Fibroblast of lung (primary cell): ENCODE results near the gene IL26. TPM values are rescaled to one million over a fixed set of nuclear protein-coding genes. Genes with fewer than 3 reads are reported as not detected.

Experiments used
- DNase-seq, 2 donors: peaks; one replicate each; pipeline versions ENCODE4 v3.0.0 to v3.0.0-alpha.2; 2010; ENCODE audit warnings: low read depth in 2 of 2
- H2AFZ ChIP-seq: 2 replicates; pipeline ENCODE4 v1.5.1; 2012; ENCODE audit warnings: low read length, control low read depth, inconsistent platforms
- H3K27ac ChIP-seq: 2 replicates; pipeline ENCODE4 v1.5.1; 2011; ENCODE audit warnings: low read length, control low read depth; ENCODE audit not compliant: insufficient read depth
- H3K27me3 ChIP-seq: 2 replicates; pipeline ENCODE4 v1.5.1; 2011; ENCODE audit warnings: mild to moderate bottlenecking, low read length; ENCODE audit not compliant: control insufficient read depth, insufficient read depth
- H3K36me3 ChIP-seq: 2 replicates; pipeline ENCODE4 v1.5.1; 2011; ENCODE audit warnings: low read length; ENCODE audit not compliant: control insufficient read depth, insufficient read depth
- H3K4me1 ChIP-seq: 2 replicates; pipeline ENCODE4 v1.5.1; 2011; ENCODE audit warnings: low read length; ENCODE audit not compliant: control insufficient read depth, insufficient read depth; ENCODE audit errors: extremely low read depth
- H3K4me2 ChIP-seq: 2 replicates; pipeline ENCODE4 v1.5.1; 2011; ENCODE audit warnings: low read length, control low read depth; ENCODE audit not compliant: insufficient read depth; ENCODE audit errors: extremely low read depth
- H3K4me3 ChIP-seq, 4 experiments: fragments of 200-600 bp in 1 of 4; sonication (generic) in 1 of 4; replicated peaks in 1 of 4; 2 replicates each; pipeline ENCODE4 v1.5.1; 2011 to 2016; ENCODE audit warnings: low read length in 4 of 4, low read depth in 3 of 4, mild to moderate bottlenecking in 3 of 4, control low read depth in 2 of 4, inconsistent platforms in 1 of 4, mixed read lengths in 1 of 4; ENCODE audit not compliant: insufficient read depth in 1 of 4; ENCODE audit errors: control extremely low read depth in 1 of 4
- H3K79me2 ChIP-seq: 2 replicates; pipeline ENCODE4 v1.5.1; 2012; ENCODE audit warnings: mild to moderate bottlenecking, low read length, inconsistent platforms; ENCODE audit not compliant: control insufficient read depth, insufficient read depth
- H3K9ac ChIP-seq: 2 replicates; pipeline ENCODE4 v1.5.1; 2011; ENCODE audit warnings: mild to moderate bottlenecking, low read length, control low read depth; ENCODE audit not compliant: insufficient read depth
- H3K9me3 ChIP-seq: 2 replicates; pipeline ENCODE4 v1.5.1; 2012; ENCODE audit warnings: low read depth, low read length; ENCODE audit not compliant: control insufficient read depth, insufficient read depth
- H4K20me1 ChIP-seq: 2 replicates; pipeline ENCODE4 v1.5.1; 2011; ENCODE audit warnings: low read length; ENCODE audit not compliant: control insufficient read depth, insufficient read depth; ENCODE audit errors: extremely low read depth
- CTCF ChIP-seq, 2 donors: IDR thresholded peaks in 1 of 2; conservative IDR thresholded peaks in 1 of 2; 1 replicate in 1 of 2; 2 replicates in 1 of 2; pipeline ENCODE4 v1.5.1; 2011 to 2012; ENCODE audit warnings: low read length in 2 of 2, control low read depth in 1 of 2, inconsistent platforms in 1 of 2, low read depth in 1 of 2, mild to moderate bottlenecking in 1 of 2
- EZH2 ChIP-seq: IDR thresholded peaks from 2 replicates; pipeline ENCODE4 v1.5.1; 2012; ENCODE audit warnings: low read length, control low read depth, mild to moderate bottlenecking; ENCODE audit errors: missing control alignments
- polyA plus RNA-seq, 2 donors: library from polyadenylated mRNA; depleted of rRNA in 1 of 2; stranded (reverse) in 1 of 2; unstranded in 1 of 2; fragments of >200 nt; gene quantifications; 2 replicates each; pipeline ENCODE4 v1.2.1, GENCODE V29; 2011 to 2012; ENCODE audit warnings: missing spikeins in 1 of 2
- total RNA-seq: library from RNA; depleted of rRNA; stranded (reverse); fragments of >200 nt; gene quantifications from 2 replicates; pipeline ENCODE4 v1.2.1, GENCODE V29; 2014

Gene IL26
- total and polyA plus RNA-seq, 2 donors (not counting 1 experiment from before 2014, with no cell fraction given) = not detected

- H3K27me3 ChIP-seq = no peaks in the 10 kb centered on the region
- H3K4me2 ChIP-seq = no peak overlapping the region
- H3K79me2 ChIP-seq = no peaks in the 10 kb centered on the region
- H2AFZ ChIP-seq = no peak overlapping the region
- TF ChIP-seq EZH2 (no peak), CTCF (conservative IDR thresholded peaks at IDR 0.05 in 1 of 2, IDR thresholded peaks at IDR 0.05 in 1 of 2; ENCODE audit: low read depth in 1 of 2, low read length in 2 of 2) (no peak)
- H3K4me1 ChIP-seq = no peaks in the 10 kb centered on the region
- H3K9ac ChIP-seq = no peak overlapping the region
- DNase-seq = no peak
- H3K36me3 ChIP-seq = no peaks in the 10 kb centered on the region
- H3K9me3 ChIP-seq = no peaks in the 10 kb centered on the region
- no peaks in the 10 kb centered on the region for H4K20me1 ChIP-seq
- no peak overlapping the region for H3K27ac ChIP-seq
- no peak overlapping the region for H3K4me3 ChIP-seq
These were observed 51.8 kb downstream of the IL26 start for GRCh38 chr12:68173792-68174191.

- H3K9me3 ChIP-seq = no peaks in the 10 kb centered on the region
- H3K4me2 ChIP-seq = no peak overlapping the region
- no peaks in the 10 kb centered on the region for H3K79me2 ChIP-seq
- H3K4me3 ChIP-seq = no peak overlapping the region
- no peak overlapping the region for H2AFZ ChIP-seq
- DNase-seq = no peak
- no peak for TF ChIP-seq EZH2
- TF ChIP-seq CTCF (conservative IDR thresholded peaks at IDR 0.05 in 1 of 2, IDR thresholded peaks at IDR 0.05 in 1 of 2; ENCODE audit: low read depth in 1 of 2, low read length in 2 of 2) = no peak
- no peak overlapping the region for H3K9ac ChIP-seq
- H4K20me1 ChIP-seq = no peaks in the 10 kb centered on the region
- no peaks in the 10 kb centered on the region for H3K36me3 ChIP-seq
- no peaks in the 10 kb centered on the region for H3K4me1 ChIP-seq
- no peak overlapping the region for H3K27ac ChIP-seq
- no peaks in the 10 kb centered on the region for H3K27me3 ChIP-seq
These were observed 54.9 kb downstream of the IL26 start for GRCh38 chr12:68170726-68171125.

GRCh38 chr12:68169213-68169889 is 56.3 kb downstream of the IL26 start:
- Histone ChIP-seq H4K20me1 (no peaks in the 10 kb centered on the region), H3K27ac (no peak overlapping the region), H3K79me2 (no peaks in the 10 kb centered on the region), H3K4me1 (no peaks in the 10 kb centered on the region), H3K9me3 (no peaks in the 10 kb centered on the region), H3K36me3 (no peaks in the 10 kb centered on the region), H3K9ac (no peak overlapping the region), H3K4me3 (no peak overlapping the region), H2AFZ (no peak overlapping the region), H3K27me3 (no peaks in the 10 kb centered on the region), H3K4me2 (no peak overlapping the region)
- no peak for DNase-seq
- TF ChIP-seq EZH2 (no peak), CTCF (conservative IDR thresholded peaks at IDR 0.05 in 1 of 2, IDR thresholded peaks at IDR 0.05 in 1 of 2; ENCODE audit: low read depth in 1 of 2, low read length in 2 of 2) (no peak)
